PC-9 (cell line): ENCODE data around the gene SLC6A1. TPM values are rescaled to one million over a fixed set of nuclear protein-coding genes. Genes with fewer than 3 reads are reported as not detected.

Source experiments
- BruUV-seq: library from RNA; stranded (reverse); fragments of 400-500 nt; replicated peaks from 2 replicates; lab custom pipeline; 2021; lab: Mats Ljungman, UMichigan
- CTCF ChIA-PET: fragments of 300-600 bp; sonication (Branson Sonifier 250); formaldehyde crosslinking; loops from one replicate; lab custom pipeline; 2022; ENCODE audit warnings: antibody characterized with exemption; lab: Charles Lee
- POLR2A ChIA-PET: fragments of 300-600 bp; sonication (Branson Sonifier 250); formaldehyde crosslinking; loops from one replicate; lab custom pipeline; 2022; ENCODE audit warnings: antibody characterized with exemption; ENCODE audit not compliant: unreplicated experiment; lab: Charles Lee
- DNase-seq, 2 experiments: peaks; one replicate each; pipeline versions ENCODE4 v3.0.0 to v3.0.0-alpha.2; 2015 to 2022; ENCODE audit warnings: mixed read lengths in 1 of 2
- H2AFZ ChIP-seq: fragments of 200-600 bp; sonication (generic); 2 replicates; pipeline ENCODE4 v1.8.1; 2017; ENCODE audit warnings: antibody characterized with exemption
- H3F3A ChIP-seq: fragments of 200-600 bp; sonication (generic); 2 replicates; pipeline ENCODE4 v1.8.1; 2017; ENCODE audit warnings: antibody characterized with exemption, mild to moderate bottlenecking, low read depth; ENCODE audit not compliant: insufficient read depth
- H3K27ac ChIP-seq: fragments of 200-600 bp; sonication (generic); 2 replicates; pipeline ENCODE4 v1.6.1; 2016; ENCODE audit warnings: mixed run types
- H3K27me3 ChIP-seq: fragments of 200-600 bp; sonication (generic); 2 replicates; pipeline ENCODE4 v1.6.1; 2016; ENCODE audit warnings: low read depth, mixed run types; ENCODE audit not compliant: insufficient read depth
- H3K36me3 ChIP-seq: fragments of 200-600 bp; sonication (generic); 2 replicates; pipeline ENCODE4 v1.6.1; 2016; ENCODE audit warnings: low read depth, mixed run types
- H3K4me1 ChIP-seq: fragments of 200-600 bp; sonication (generic); replicated peaks from 2 replicates; pipeline ENCODE4 v1.6.1; 2016; ENCODE audit warnings: mixed run types; ENCODE audit not compliant: insufficient read depth
- H3K4me2 ChIP-seq: fragments of 200-600 bp; sonication (generic); 2 replicates; pipeline ENCODE4 v1.6.1; 2017; ENCODE audit warnings: mixed run types
- H3K4me3 ChIP-seq: fragments of 200-600 bp; sonication (generic); 2 replicates; pipeline ENCODE4 v1.6.1; 2016; ENCODE audit warnings: mixed run types
- H3K79me2 ChIP-seq: fragments of 200-600 bp; sonication (generic); 2 replicates; pipeline ENCODE4 v1.6.1; 2017; ENCODE audit warnings: low read depth, mixed run types
- H3K9me2 ChIP-seq: fragments of 200-600 bp; sonication (generic); 2 replicates; pipeline ENCODE4 v1.8.1; 2017; ENCODE audit warnings: mild to moderate bottlenecking; ENCODE audit not compliant: insufficient read depth
- H3K9me3 ChIP-seq: fragments of 200-600 bp; sonication (generic); 2 replicates; pipeline ENCODE4 v1.8.1; 2016; ENCODE audit warnings: low read depth; ENCODE audit not compliant: insufficient read depth
- H4K20me1 ChIP-seq: fragments of 200-600 bp; sonication (generic); 2 replicates; pipeline ENCODE4 v1.8.1; 2017; ENCODE audit not compliant: insufficient read depth
- EZH2 ChIP-seq: fragments of 200-600 bp; sonication (generic); IDR thresholded peaks from 2 replicates; pipeline ENCODE4 v1.8.0; 2017; ENCODE audit warnings: antibody characterized with exemption, low read depth
- intact Hi-C: fragments of 100-400 bp; cut with micrococcal nuclease; formaldehyde crosslinking; loops from one replicate; pipeline ENCODE4 v1.10.0; 2022; ENCODE audit not compliant: unreplicated experiment
- total RNA-seq: library from RNA; stranded (reverse); gene quantifications from 2 replicates; pipeline ENCODE4 v1.2.3, GENCODE V29; 2021
- TF ChIP-seq, protein P1 (sequence below): fragments of 200-600 bp; sonication (generic); conservative IDR thresholded peaks from 2 replicates; pipeline ENCODE4 v1.6.1; 2017; ENCODE audit warnings: mixed run types, antibody characterized with exemption, mild to moderate bottlenecking, moderate library complexity

The SLC6A1 gene
- total RNA-seq, 1 experiment from 2014 or later = not detected

- Histone ChIP-seq H2AFZ (no peak overlapping the region), H3K4me1 (no peaks in the 10 kb centered on the region), H4K20me1 (peaks cover 3% of the 10 kb centered on the region; the same call in 1 of the 2 replicates), H3K4me3 (no peak overlapping the region), H3K27ac (no peak overlapping the region), H3K79me2 (no peaks in the 10 kb centered on the region), H3F3A (no peaks in the 10 kb centered on the region), H3K27me3 (peaks cover 96% of the 10 kb centered on the region), H3K9me2 (no peaks in the 10 kb centered on the region), H3K4me2 (no peak overlapping the region), H3K36me3 (no peaks in the 10 kb centered on the region), H3K9me3 (no peaks in the 10 kb centered on the region)
- no TSS peak for BruUV-seq
- CTCF ChIA-PET = no interaction called here
- no peak for DNase-seq
- POLR2A ChIA-PET = interaction anchor here (0.5 kb wide), 1 partner anchor 147 kb away, joined by 4 read pairs; no protein-coding TSS in a partner anchor
- TF ChIP-seq EZH2 = no peak
- TF ChIP-seq, protein P1, sequence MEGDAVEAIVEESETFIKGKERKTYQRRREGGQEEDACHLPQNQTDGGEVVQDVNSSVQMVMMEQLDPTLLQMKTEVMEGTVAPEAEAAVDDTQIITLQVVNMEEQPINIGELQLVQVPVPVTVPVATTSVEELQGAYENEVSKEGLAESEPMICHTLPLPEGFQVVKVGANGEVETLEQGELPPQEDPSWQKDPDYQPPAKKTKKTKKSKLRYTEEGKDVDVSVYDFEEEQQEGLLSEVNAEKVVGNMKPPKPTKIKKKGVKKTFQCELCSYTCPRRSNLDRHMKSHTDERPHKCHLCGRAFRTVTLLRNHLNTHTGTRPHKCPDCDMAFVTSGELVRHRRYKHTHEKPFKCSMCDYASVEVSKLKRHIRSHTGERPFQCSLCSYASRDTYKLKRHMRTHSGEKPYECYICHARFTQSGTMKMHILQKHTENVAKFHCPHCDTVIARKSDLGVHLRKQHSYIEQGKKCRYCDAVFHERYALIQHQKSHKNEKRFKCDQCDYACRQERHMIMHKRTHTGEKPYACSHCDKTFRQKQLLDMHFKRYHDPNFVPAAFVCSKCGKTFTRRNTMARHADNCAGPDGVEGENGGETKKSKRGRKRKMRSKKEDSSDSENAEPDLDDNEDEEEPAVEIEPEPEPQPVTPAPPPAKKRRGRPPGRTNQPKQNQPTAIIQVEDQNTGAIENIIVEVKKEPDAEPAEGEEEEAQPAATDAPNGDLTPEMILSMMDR = no peak
- intact Hi-C loops = no loop called here
Observed at GRCh38 chr3:11037241-11037873, 44.8 kb downstream of the SLC6A1 start.

DNA sequence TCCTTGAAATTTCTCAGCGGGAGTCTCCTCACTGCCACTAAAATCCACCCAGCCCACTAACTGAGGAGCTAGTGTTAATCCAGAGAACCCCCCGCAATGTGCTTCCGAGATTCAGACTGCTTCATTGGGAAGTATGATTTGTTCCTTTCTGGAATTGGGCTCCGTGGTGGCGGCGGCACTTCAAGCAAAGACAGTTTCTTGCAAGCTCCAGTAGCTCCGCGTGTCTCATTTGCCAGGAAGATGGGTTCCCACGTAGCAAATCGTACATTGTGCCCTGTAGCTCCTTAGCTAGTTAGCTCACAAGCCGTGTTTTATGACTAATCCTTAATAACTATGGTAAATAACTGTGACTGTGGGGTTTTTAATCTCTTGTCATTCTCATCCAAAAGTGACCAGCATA lies 45.4 kb downstream of the SLC6A1 start:
- POLR2A ChIA-PET = interaction anchor here (0.7 kb wide), 1 partner anchor 200 kb away, joined by 3 read pairs; no protein-coding TSS in a partner anchor

DNA sequence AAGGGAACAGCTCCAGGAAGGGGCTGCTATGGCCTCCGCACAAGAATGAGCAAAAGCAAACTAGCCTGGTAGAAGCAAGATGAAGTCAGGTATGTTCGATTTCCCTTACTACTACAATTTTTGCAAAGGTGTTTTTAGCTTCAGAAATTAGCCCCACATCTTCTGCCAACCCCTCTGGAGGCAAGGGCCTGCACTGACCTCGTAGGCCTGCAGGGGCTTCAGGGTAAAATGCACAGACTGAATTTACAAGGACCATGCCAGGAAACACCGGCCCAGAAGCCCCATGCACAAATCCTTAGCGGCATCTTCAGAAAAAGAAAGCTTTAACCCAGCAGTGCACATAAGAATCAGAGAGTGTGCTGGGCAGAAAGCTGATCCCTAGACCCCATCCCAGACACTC lies 53.0 kb downstream of the SLC6A1 start:
- H2AFZ ChIP-seq = no peak overlapping the region
- no peaks in the 10 kb centered on the region for H4K20me1 ChIP-seq
- H3K27ac ChIP-seq = no peak overlapping the region
- intact Hi-C loops = no loop called here
- peaks cover 94% of the 10 kb centered on the region for H3K27me3 ChIP-seq
- no TSS peak for BruUV-seq
- ChIA-PET CTCF (no interaction called here), POLR2A (no interaction called here)
- peaks cover 3% of the 10 kb centered on the region; the same call in 1 of the 2 replicates for H3K9me3 ChIP-seq
- H3F3A ChIP-seq = no peaks in the 10 kb centered on the region
- H3K36me3 ChIP-seq = no peaks in the 10 kb centered on the region
- H3K79me2 ChIP-seq = no peaks in the 10 kb centered on the region
- no peaks in the 10 kb centered on the region for H3K4me1 ChIP-seq
- TF ChIP-seq, protein P1 = no peak
- TF ChIP-seq EZH2 = no peak
- DNase-seq = no peak
- H3K4me3 ChIP-seq = no peak overlapping the region
- H3K4me2 ChIP-seq = no peak overlapping the region
- no peaks in the 10 kb centered on the region for H3K9me2 ChIP-seq

More for the DNA sequence above, 45.4 kb downstream of the SLC6A1 start:
- Histone ChIP-seq H2AFZ (no peak overlapping the region), H3K27ac (no peak overlapping the region), H3K4me1 (no peaks in the 10 kb centered on the region), H3K4me2 (no peak overlapping the region), H4K20me1 (peaks cover 3% of the 10 kb centered on the region; the same call in 1 of the 2 replicates), H3K79me2 (no peaks in the 10 kb centered on the region), H3K9me2 (no peaks in the 10 kb centered on the region), H3K27me3 (peaks cover 98% of the 10 kb centered on the region), H3K4me3 (no peak overlapping the region), H3F3A (no peaks in the 10 kb centered on the region), H3K9me3 (no peaks in the 10 kb centered on the region), H3K36me3 (no peaks in the 10 kb centered on the region)
- no TSS peak for BruUV-seq
- no peak; the same call in 1 of the 2 replicates for TF ChIP-seq EZH2
- TF ChIP-seq, protein P1 = no peak
- intact Hi-C loops = no loop called here
- CTCF ChIA-PET = no interaction called here
- DNase-seq = no peak
